ENCODE data around the gene CCNJL.
"Not testable (repeated sequence)": the region's sequence is repeated elsewhere in the genome, so short reads cannot be mapped to it uniquely, and the experiment has no call there.

The CCNJL gene, protein sequence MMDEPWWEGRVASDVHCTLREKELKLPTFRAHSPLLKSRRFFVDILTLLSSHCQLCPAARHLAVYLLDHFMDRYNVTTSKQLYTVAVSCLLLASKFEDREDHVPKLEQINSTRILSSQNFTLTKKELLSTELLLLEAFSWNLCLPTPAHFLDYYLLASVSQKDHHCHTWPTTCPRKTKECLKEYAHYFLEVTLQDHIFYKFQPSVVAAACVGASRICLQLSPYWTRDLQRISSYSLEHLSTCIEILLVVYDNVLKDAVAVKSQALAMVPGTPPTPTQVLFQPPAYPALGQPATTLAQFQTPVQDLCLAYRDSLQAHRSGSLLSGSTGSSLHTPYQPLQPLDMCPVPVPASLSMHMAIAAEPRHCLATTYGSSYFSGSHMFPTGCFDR

DNA sequence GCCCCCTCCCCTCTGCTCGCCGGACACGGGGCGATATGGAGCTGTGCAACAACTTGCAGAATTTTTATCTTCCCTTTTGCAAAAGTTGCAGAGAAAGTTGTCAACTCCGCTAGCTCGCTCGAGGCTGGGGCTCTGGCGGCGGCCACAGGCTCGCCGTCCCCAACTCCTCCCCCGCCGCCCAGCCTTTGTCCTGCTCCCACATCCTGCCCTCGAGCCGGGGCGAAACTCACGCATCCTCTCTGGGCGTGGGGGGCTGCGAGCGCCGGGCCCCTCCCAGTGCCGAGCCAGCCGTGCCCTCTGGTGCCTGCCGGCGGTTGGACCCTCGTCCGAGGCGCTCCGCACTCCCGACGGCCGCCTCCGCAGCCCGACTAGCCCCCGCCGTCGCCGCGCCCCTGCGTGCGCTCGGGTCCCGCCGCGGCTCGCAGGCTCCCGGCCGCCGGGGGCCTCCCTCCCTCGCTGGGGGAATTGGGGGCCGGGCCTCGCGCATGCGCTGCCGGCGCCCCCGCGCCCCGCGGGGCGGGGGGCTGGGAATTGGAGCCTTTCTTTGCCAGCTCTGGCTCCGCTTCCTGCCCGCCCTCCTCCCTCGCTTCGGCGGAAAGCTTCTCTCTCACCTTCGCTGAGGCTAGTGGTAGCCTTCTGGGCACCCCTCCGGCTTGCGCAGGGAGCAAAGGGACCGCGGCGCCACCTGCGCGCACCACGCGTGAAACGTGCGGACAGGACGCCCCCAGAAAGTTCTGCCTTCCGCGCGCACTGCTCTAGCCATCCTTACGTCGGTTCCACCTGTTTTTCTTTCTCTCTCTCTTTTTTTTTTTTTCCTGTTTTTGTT, at the start of gene CCNJL:
CCNJL (minus strand) TSS at position 431 of the 826 bp plus-strand sequence. CDS start 641 bp downstream, outside the sequence.
- DNase-seq, result no peak

DNA sequence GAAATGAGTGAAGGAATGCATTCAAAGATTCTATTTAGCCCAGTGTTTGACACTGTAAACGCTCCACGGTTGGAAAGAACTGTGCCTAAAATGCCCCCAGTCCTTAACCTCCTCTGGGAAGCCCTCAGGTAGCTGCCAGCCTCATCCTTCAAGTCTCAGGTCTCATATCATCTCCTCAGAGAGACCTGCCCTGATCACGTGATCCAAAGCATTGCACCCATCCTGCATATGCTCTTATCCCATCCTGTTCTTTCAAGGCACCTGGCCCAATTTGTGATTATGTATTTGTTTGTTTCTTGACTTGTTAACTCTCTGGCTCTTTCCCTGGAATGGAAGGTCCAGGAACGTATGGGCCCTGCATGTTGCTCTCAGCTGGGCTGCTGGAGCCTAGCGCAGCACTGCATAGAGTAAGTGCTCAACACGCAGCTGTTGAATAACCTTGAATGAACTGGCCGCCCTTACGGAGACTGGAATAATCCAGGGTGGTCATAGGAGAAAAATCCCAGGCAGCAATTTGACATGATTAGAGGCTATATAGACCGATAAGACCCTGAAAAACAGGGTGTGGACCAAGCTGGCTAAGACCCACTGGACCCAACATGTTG, 49.4 kb upstream of the CCNJL start:
- no peak for DNase-seq

DNA sequence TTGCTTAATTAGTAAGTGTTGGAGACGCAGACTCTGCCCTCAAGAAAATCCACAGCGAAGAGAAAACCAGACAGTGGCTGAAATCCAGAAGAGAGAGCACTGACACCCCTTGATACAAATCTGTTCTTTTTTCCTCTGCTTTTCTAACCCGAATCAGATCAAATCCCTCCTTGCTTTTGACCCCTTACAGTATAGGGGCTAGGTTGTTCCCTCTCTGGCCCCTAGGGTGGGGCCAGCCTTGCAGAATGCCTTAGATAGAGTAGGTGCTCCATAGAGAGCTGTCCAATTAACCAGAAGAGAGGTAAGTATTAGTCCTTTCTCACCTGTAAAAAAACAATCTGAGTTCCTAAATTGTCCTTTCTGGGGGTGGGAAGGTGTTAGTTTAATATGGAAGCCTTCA, 47.9 kb upstream of the CCNJL start:
- no peak for DNase-seq

DNA sequence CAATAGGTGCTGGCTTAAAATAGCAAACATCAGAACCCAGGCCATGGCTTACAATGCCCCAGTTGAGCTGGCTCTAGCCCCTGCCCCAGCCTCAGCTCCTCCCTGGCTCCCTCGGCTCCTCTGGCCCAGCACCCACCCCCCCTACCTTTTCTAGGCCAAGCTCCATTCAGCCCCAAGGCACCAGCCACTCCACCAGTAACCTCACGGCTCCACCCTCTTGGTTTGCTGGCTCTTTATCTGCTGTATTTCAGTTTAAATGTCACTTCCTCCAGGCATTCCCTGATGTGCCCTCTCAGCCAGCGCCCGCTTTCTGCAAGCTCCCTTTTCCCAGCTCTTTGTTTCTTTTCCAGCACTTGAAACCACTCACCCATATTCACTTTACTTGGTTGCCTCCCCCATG, 47.5 kb upstream of the CCNJL start:
- DNase-seq, result no peak

DNA sequence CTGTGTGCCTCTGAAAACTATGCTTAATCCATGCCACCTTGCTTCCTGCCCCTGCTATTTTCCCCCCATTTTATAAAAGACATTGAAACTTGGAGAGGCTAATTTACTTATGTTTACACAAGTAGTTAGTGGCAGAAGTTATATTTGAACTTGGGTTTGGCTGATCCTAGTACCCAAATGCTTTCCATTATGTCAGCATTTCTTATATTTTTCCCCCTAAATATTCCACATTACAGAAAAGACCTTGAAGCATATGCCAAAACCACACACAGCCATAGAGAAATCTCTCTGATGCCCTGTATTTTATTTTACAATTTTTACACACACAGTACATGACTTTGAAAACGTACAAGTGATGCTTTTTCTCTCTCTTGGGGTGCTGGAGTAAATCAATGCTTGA, 46.9 kb upstream of the CCNJL start:
- DNase-seq, result no peak

DNA sequence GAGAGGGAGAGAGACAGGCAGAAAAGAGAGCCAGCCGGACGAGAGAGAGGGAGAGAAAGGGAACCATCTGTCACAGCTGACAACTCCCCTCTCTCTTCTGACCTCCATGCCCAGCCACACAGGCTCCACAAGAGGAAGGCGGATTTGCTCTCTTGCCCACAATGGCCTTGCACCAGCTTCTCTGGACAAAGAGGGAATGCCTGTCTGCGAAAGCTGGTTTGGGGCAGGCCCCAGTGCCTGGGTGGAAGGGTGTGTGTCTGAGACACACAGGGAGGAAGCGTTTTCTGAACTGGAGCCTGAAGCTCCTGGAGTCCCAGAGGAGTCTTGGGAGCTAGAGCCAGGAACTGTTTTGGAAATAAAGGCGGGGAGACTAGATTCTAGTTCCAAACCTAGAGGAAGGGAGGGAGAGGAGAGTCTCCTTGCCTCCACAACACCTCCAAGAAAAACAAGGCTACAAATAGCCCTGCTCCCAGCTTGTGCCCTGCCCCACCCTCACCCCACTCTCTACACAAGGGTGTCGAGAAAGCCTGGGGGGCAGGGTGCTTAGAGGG, 45.6 kb upstream of the CCNJL start:
- DNase-seq, result no peak

DNA sequence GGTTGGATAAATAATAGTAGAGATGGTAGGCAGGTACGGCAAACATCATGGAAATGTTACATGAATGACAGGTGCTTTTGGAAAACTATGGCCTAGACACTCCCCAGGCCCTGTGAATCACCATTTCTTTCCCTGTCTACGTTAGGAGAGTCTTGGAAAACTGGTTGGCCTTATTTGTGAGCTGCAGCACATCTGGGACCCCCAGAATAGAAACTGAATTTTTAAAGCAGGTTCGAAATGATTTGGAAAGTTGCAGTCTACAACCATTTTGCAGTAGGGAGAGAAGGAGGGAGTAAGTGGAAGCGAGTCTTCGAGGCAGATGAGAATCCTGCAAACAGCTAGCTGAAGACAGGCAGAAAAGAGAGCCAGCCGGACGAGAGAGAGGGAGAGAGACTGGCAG, 45.0 kb upstream of the CCNJL start:
- DNase-seq, result no peak

DNA sequence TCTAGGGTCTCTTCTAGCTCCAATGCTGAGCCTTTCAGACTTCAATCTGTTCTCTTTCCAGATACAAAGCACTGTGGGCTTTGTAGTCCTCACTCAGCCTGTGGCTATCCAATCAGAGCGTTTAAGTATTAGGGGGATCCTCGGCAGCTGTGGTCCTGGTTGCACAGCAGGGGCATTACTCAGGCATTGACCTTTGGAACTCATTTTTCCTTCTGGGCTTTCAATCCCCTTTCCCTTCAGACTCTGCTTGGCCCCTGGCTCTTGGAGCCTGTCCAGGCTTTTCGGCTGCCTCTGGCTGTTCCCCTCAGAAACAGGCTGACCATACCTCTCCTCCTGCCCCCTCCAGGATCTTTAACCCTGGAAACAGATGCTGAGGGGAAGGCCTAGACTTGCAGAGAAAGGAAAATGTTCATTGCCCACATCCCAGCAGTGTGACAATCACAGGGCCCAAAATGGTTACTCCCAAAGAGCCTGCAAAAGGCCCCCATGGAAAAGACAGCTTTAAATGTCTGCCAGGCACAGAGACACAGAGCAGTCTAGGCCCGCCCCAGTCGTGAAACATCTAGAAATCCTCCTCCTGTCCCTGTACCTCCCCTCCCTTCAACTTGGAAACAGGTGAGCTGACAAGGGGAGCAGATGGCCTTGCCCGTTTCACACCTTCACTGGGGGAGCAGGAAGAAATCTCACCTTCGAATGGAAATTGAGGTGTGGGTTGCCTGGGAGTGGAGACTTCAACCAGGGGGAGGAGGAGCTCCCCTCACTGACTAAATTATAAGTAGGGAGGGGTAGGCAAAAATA, 44.4 kb upstream of the CCNJL start:
- no peak for DNase-seq

DNA sequence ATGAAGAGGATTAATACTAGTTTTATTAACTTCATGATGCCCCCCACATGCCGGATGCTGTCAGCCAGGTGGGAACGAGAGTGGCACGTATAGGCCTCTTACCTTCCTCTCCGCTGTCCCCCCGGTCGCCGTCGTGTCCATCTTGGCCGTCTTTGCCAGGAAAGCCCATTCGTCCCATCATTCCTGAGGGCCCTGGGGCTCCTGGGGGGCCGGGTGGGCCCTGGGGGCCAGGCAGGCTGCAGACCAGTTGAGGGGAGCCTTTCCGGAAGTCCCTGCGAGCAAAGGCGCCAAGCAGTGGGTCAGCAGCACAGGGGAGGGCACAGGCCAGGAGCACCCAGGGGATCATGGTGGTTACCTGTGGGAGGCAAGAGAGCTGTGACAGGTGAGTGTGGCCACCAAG, 42.3 kb upstream of the CCNJL start:
- no peak for DNase-seq

DNA sequence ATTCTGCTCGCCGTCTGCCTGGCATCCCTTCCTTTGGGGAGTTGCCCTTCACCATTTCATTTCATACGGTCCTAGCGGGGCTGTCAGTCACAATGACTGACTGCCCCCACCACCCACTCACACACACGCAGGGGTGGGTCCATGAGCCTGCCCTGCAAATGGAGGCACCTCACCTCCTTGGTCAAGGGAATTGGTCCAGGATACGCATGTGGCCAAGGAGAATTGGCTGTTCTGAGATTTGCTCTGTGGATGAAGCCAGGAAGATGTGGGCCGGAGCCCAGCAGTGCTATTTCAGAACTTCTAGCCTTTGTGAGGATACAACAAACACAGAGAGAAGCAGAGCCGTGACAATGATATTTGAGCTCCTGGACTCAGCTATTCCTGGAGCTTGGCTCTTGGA, 41.0 kb upstream of the CCNJL start:
- DNase-seq, result no peak

DNA sequence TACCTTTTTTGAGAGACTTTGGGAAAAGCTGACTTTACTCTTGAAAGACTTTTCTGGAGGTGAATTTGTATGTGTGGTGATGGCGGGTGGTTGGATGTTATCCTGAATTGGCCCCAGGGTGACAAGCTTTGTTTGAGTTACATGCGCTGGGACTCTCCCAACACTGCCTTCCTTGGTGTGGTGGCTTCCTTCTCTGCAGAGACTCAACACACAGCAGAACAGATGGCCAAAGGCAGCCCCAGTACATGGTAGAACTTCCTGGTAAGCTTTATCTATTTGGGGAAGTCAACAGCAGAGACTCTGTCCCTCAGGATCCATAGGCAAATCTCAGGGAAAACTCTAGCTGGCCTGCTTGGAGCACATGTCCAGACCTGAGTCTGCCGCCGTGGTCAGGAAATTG, 39.9 kb upstream of the CCNJL start:
- DNase-seq, result no peak

DNA sequence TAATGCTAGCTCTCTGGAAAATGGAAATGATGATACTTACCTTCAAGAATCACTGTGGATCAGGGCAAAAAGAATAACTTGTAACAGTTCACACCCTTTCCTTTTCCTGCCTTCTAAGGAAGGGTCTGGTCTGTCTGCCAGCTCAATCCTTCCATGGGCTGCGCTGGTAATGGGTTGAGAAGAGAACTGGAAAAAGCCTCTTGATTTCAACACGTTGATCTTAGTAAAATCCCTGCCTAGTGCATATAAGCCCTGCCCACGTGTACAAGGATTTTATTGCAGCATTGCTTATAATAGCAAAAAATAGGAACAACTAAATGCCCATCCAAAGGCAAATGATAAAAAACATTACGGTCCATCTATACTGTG, 37.6 kb upstream of the CCNJL start:
- DNase-seq, result no peak

DNA sequence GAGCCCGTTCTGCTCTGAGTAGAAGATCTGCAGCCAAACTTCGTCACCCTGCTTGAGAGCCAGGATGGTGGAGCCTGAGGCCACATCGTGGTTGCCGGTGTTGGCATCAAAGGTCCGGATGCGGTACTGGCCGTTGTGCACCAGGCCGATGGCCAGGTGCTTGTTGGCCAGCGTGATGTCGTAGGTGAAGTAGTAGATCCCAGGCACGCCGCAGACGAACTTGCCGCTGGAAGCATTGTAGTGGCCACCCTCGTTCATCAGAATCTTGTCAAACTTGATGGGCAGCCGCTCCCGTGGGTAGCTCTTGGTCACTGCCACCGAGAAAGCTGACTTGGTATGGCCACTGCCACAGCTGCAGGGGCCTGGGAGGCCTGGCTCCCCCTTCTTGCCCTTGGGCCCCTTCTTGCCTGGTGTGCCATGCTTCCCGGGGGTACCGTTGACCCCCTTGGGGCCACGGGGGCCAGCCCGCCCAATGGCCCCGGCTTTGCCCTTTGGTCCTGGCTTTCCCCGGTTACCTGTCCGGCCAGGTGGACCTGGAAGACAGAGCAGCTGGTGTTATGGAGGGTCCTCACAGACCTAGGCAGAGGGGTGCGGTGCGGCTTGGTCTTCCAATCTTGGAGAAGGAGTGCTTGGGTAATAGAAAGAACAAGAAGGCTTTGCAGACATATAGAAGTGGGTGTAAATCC, 37.0 kb upstream of the CCNJL start:
- DNase-seq, result no peak

DNA sequence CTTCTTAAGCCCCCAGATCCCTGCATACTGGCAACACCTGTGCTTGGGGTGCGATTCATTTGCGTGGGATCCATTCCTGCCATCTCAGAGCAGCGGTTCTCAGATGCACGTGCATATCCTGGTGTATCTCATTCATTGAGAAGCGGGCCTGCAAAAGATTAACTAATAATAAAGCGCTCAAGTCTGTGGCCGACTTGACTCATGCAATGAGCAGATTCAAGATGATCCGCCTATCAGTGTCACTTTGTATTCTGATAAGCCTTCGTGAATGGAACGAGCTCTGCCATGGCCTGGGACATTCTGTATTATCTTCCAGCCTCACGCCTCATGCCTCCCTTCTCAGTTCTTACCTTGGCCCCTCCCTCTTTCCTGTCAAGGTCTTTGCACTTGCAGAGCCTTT, 35.7 kb upstream of the CCNJL start:
- no peak for DNase-seq

DNA sequence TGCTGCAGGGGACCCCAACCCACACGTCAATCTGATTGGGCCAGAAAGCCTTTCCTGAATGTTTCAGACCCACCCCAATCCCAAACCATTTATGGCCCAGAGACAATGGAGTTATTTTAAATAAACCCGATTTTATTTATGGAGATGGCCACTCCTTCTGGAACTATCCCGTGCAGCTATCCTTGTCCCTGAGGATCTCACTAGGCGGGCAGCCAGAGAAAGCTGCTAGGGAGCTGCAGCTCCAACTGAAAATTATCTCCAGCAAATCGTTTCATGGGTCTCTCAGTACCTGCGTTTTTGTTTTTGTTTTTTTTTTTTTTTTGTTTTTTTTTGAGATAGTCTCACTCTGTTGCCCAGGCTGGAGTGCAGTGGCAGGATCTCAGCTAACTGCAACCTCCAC, 35.1 kb upstream of the CCNJL start:
- DNase-seq, result no peak

DNA sequence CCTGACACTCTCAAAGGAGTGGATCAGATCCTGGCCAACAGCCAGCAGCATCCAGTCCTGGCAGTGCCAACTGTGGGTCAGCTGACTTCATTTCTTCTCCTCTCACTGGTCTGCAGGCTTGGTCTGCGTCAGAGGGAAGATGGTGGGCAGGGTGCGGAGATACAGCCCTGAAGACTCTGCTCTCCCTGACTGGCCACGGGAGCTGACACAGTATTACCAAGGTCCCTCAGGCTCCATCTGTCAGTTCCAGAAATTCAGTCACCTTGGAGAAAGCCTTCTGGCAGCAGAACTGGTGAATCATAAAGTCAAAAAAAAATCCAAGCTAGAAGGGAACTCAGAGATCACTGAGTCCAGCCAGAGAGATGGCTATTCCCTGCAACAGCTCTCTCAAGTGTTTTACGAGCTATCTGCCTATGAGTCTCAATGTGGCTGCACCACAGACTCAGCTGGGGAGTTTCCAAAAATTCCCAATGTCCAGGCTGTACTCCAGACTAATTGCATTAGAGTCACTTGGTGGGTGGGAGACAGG, 30.1 kb upstream of the CCNJL start:
- no peak for DNase-seq

DNA sequence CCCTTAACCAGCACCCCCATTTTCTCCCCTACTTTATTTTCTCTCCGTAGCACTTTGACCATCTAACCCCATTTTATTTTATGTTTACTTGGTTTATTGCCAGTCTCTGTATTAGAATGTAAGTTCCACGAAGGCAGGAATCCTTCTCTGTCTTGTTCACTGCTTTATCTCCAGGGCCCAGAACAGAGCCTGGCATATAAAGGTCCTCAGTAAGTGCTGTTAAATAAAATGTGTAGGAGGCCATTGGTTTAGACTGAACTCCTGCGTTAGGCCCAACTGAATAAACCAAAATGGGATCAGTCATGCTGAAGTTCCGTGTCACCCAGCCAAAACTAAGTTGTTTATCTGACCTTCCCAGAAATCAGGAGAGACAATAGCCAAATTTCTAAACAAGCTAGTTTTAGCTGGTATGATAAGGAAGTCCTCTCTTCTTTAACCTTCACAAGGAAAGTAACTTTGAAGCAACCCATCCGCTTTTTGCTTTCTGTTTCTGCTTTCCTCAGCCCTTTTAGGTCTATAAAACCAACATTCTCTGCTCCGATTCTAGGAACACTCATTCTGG, 29.0 kb upstream of the CCNJL start:
- DNase-seq, result no peak

DNA sequence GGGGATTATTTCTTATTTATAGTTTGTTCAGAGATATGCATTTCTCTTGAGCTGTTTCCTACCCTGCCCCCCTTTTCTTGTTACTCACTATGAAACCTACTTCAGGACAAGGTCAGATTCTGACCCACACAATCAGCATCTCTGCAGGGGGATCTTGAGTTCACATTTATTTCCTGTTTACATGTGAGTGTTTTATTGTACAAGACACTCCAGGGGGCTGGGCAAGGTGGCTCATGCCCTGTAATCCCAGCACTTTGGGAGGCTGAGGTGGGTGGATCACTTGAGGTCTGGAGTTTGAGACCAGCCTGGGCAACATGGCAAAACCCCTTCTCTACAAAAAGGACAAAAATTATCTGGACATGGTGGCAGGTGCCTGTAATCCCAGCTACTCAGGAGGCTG, 28.1 kb upstream of the CCNJL start:
- DNase-seq, result not testable (repeated sequence)

DNA sequence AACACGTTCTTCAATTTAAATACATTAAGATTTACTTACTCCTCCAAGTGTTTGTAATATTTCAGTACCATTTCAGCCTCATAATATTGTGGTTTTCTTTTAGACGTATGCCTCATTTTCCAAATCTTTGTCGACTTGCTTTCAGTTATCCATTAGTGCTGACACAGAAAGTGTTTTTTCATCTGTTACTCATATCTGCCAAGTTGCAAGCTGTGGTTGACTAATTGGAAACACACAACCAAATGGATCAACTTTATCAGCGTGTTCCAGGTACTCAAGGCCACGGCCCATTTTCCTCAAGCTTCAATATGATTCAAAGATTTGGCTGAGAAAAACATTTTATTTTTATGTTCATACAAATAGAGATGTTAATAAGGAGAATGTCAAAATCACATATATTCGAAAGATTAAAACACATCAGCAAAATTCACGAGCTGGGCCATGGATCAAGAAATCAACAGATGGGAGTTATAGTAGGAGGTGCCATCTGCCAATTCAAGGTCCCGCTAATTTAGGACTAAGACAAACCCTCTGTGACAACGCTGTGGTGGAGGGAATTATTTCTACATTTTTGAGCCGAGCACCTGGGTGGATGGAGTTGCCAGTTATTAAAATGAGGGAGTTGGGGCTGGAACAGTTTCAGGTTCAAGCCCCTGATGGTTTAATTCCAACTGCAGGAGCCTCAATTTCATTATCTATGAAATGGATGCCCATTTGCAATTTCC, 27.2 kb upstream of the CCNJL start:
- no peak for DNase-seq

DNA sequence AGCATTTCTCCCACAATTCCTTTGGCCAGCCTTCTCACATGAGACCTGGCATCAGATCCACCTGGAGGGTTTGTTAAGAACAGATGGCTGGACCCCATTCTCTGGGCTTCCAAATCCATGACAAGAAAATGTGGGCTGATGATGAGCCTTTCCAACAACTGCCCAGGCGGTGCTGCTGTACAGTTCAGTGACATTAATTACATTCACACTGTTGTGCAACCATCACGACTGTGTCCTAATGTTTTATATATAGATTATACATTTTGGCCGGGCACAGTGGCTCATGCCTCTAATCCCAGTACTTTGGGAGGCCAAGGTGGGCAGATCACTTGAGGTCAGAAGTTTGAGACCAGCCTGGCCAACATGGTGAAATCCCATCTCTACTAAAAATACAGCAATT, 22.4 kb upstream of the CCNJL start:
- not testable (repeated sequence) for DNase-seq

DNA sequence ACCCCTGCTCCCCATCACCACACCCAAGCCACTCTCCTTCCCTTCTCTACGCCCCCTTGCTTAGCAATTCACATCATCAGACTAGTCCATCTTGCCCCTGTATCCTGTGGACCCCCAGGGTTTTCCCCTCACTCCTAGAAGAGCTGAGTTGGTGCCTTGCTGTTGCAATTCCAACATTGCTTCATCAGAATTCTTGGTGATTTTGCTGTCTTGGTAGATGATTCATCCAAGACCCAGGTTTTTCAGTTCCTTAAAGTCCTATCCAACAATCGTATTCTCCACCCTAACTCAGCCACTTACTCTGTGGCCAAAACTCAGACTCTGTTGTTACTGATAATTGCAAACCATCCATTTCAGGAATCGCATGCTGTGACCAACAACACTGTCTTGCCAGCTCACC, 21.4 kb upstream of the CCNJL start:
- DNase-seq, result no peak

Measured in activated naive CD4-positive, alpha-beta T cell (primary cell).